HL-60 (cell line): ENCODE results near the gene SOX18.

ENCODE experiments used
- CTCF ChIP-seq: IDR thresholded peaks from one replicate; pipeline ENCODE4 v1.5.1; 2011; ENCODE audit warnings: low read length, control low read depth, inconsistent platforms; ENCODE audit not compliant: insufficient read depth
- POLR2AphosphoS5 ChIP-seq: IDR thresholded peaks from 2 replicates; pipeline ENCODE4 v1.6.1; 2012; ENCODE audit warnings: low read depth
- REST ChIP-seq: IDR thresholded peaks from 2 replicates; pipeline ENCODE4 v1.6.1; 2012; ENCODE audit warnings: low read depth; ENCODE audit not compliant: insufficient replicate concordance
- SPI1 ChIP-seq: IDR thresholded peaks from 2 replicates; pipeline ENCODE4 v1.6.1; 2012; ENCODE audit warnings: low read depth, mild to moderate bottlenecking, borderline replicate concordance

GRCh38 chr20:64077094-64077493 is 27.7 kb upstream of the SOX18 start:
- TF ChIP-seq CTCF (no peak), SPI1 (peak; percentile 98), REST (no peak), POLR2AphosphoS5 (peak; percentile 30)
